HG03280 (cell line): ENCODE data around the gene USF2.

Source experiments
- ATAC-seq: cut with Tn5 transposase; IDR thresholded peaks from one replicate; pipeline ENCODE4 v1.9.1; 2021; ENCODE audit warnings: mild to moderate bottlenecking, moderate library complexity; ENCODE audit not compliant: unreplicated experiment

USF2 gene

GRCh38 chr19:35265126-35265899, 3.4 kb upstream of the USF2 start:
- no peak for ATAC-seq

DNA sequence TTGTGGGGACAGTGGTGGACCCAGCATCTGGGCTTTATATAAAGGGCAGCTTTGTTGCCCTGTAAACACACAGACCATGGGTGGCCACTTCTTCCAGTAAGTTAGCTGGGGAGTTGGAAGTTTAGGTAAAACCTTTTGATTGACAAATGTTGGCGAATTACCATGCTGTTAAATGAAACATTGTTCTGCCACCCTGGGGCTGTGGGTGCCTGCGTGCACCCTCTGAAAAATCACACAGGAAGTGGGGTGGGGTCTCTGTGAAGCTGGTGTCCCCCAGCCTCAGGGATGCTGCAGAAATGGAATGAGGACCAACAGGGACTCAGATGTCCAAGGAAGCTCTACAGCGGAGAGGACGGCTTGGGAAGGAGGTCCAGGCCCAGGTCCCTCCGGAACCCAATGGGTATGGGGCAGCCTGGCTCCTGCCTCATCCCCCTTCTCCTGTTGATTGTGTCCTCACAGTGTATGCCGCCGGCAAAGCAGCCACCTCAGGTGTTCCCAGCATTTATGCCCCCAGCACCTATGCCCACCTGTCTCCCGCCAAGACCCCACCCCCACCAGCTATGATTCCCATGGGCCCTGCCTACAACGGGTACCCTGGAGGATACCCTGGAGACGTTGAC, 2.8 kb upstream of the USF2 start:
- ATAC-seq: no peak

- ATAC-seq: no peak
These were observed 2.0 kb upstream of the USF2 start for GRCh38 chr19:35266520-35267352.

DNA sequence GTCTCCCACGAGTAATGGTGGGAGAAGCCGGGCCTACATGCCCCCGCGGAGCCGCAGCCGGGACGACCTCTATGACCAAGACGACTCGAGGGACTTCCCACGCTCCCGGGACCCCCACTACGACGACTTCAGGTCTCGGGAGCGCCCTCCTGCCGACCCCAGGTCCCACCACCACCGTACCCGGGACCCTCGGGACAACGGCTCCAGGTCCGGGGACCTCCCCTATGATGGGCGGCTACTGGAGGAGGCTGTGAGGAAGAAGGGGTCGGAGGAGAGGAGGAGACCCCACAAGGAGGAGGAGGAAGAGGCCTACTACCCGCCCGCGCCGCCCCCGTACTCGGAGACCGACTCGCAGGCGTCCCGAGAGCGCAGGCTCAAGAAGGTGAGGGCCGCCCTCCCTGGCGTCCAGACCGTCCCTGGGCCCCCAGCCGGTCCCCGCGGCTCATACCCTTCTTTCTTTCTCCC, 1.4 kb upstream of the USF2 start:
- no peak for ATAC-seq

- ATAC-seq: peak; percentile 50
These were observed 785 bp upstream of the USF2 start for GRCh38 chr19:35267818-35268535.

- peak; percentile 57 for ATAC-seq
These were observed 816 bp downstream of the USF2 start for GRCh38 chr19:35269438-35270117.

GRCh38 chr19:35270381-35270811, 1.6 kb downstream of the USF2 start:
- no peak for ATAC-seq

GRCh38 chr19:35271546-35271945, 2.8 kb downstream of the USF2 start:
- ATAC-seq: no peak

- ATAC-seq: no peak
These were observed 3.5 kb downstream of the USF2 start for GRCh38 chr19:35272122-35272719.

GRCh38 chr19:35272954-35273649, 4.3 kb downstream of the USF2 start:
- ATAC-seq: no peak

- ATAC-seq: no peak
These were observed 5.0 kb downstream of the USF2 start for GRCh38 chr19:35273686-35274259.

DNA sequence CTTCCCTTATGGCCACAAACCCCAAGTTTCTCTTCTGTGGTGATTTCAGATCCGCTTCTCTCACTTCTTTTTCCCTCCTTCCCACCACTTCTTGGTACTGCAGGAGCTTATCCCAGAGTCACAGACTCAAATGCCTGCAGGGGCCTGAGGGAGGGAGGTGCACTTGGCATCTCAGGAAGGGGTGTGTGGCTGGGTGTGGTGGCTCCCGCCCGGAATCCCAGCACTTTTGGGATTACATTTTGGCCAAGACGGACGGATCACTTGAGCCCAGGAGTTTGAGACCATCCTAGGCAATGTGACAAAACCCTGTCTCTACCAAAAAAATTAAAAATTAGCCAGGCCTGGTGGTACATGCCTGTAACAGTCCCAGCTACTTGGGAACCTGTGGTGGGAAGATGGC, 5.6 kb downstream of the USF2 start:
- ATAC-seq: no peak

DNA sequence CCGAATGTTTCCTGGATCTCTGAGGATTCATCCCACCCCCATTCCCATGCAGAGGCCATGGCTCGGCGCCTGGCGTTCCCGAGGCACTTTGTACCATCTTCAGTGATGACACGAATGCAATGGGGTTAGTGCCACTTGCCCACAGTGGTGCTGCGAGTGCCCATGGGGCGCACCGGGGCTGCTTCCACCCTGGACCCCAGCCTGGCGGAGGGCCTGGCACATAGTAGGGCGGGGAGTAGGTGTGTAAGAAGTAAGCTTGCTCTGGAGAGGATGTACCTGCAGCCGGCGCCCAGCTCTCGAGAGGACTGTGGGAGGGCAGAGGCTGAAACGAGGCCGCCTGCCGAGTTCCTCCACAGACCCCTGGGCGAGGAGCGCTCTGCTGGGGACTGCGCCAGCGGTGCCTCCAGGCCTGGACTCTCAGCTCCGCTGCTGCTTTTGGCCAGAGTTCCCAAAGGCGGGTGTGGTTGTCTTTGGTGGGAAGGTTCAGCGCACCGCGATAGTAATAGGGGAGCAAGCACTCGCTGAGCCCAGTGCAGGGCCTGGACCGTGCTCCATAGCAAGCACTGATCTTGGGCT, 8.0 kb downstream of the USF2 start:
- ATAC-seq: no peak

- ATAC-seq: no peak
These were observed 10.0 kb downstream of the USF2 start for GRCh38 chr19:35278578-35279284.

GRCh38 chr19:35279374-35279773, 10.6 kb downstream of the USF2 start:
- ATAC-seq: no peak

- ATAC-seq: no peak
These were observed 11.4 kb downstream of the USF2 start for GRCh38 chr19:35279985-35280821.

DNA sequence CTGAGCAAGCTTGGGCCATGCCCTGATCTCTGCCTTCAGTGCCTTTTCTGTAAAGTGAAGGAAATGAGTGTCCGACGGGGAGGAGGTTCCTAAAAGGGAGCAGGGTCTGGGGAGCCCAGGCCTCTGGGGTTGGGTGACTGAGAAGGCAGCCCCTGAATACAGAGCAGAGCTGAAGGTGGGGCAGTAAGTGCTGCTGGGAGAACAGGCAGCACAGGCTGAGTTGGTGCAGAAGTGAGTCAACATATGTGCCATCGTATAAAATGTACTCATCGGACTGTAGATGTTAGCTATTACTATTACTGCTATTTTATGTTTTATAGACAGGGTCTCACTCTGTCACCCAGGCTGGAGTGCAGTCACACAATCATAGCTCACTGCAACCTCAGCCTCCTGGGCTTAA, 12.5 kb downstream of the USF2 start:
- no peak for ATAC-seq
